Breast epithelium (tissue), 3 donors: Measurements from ENCODE around the gene MRGPRX2.

Experiments
- CTCF ChIP-seq, 3 donors: fragments of 450-650 bp; IDR thresholded peaks; one replicate each; pipeline ENCODE4 v1.5.1; 2016 to 2017; ENCODE audit warnings: antibody characterized with exemption in 3 of 3, mild to moderate bottlenecking in 3 of 3, moderate library complexity in 3 of 3
- POLR2A ChIP-seq: fragments of 450-650 bp; IDR thresholded peaks from one replicate; pipeline ENCODE4 v1.6.1; 2016; ENCODE audit warnings: antibody characterized with exemption, mild to moderate bottlenecking, moderate library complexity
- POLR2AphosphoS5 ChIP-seq, 3 donors: sonication (generic); formaldehyde crosslinking; IDR thresholded peaks; one replicate each; pipeline ENCODE4 v1.6.1; 2017; ENCODE audit warnings: antibody characterized with exemption in 3 of 3

- TF ChIP-seq CTCF (IDR thresholded peaks at IDR 0.05) (no peak), POLR2A (no peak), POLR2AphosphoS5 (IDR thresholded peaks at IDR 0.05) (no peak)
These were observed 10.2 kb downstream of the MRGPRX2 start for GRCh38 chr11:19050281-19050680.
